IPS DF 4.7 (cell line): ENCODE data around the gene ELFN1.

ENCODE experiments used
- DNase-seq: peaks from one replicate; pipeline ENCODE4 v3.0.0-alpha.2; 2013; ENCODE audit warnings: low spot score; ENCODE audit errors: extremely low read depth

Gene ELFN1

GRCh38 chr7:1669954-1670893 lies at the start of gene ELFN1:
TSS of gene ELFN1 (plus strand) at chr7:1670277. CDS start at chr7:1744597, 74,320 bp downstream.
- no peak for DNase-seq

GRCh38 chr7:1620835-1621234 lies 49.2 kb upstream of the ELFN1 start:
- DNase-seq: no peak

- no peak for DNase-seq
Measured at GRCh38 chr7:1621718-1622117, 48.4 kb upstream of the ELFN1 start.

GRCh38 chr7:1622441-1622840 lies 47.6 kb upstream of the ELFN1 start:
- DNase-seq: no peak

DNA sequence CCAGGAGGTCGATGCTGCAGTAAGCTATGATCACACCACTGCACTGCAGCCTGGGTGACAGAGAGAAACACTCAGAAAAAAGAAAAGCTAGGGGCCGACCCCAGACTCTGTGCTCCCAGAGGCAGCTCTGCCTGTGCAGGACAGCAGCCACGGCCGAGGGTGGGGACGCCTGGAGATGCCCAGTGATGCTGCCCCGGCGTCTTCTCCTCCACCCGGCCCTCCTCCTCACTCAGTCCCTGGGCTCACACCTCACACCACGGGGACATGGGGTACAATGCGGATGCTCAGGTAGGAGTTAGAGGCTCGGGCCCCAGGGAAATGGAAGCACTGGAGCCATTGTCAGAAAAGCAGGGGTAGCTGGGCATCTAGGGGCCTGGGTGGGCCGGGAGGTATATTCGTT lies 46.3 kb upstream of the ELFN1 start:
- DNase-seq: no peak

- DNase-seq: no peak
Measured at GRCh38 chr7:1624999-1625927, 44.8 kb upstream of the ELFN1 start.

DNA sequence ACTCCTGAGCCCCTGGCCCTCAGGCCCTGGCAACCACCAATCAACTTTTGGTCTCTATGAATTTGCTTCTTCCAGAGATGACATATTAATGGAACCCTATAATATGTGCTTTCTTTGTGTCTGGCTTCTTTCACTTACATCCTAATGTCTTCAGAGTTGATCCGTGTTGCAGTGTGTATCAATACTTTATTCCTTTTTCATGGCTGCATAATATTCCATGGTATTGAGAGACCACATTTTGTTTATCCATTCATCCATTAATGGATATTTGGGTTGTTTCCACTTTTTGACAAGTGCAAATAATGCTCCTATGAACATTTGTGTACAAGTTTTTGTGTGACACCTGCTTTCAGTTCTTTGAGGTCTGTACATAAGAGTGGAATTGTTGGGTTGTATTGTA lies 43.3 kb upstream of the ELFN1 start:
- no peak for DNase-seq

DNA sequence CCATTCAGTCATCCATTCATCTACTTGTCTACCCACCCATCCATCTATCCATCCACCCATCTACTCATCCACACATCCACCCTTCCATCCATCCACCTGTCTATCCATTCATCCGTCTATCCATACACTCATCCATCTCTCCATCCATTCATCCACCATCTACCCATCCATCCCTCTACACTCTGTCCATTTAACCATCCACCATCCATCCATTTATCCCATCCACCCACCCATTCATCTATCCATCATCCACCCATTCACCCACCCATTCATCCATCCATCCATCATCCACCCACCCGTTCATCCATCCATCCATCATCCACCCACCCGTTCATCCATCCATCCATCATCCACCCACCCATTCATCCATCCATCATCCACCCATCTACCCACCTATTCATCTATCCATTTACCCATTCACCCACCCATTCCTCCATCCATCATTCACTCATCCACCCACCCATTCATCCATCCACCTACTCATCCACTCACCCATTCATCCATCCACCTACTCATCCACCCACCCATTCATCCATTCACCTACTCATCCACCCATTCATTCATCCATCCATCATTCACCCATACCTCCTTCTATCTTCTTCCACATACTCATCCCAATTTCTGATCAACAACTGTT lies 39.3 kb upstream of the ELFN1 start:
- DNase-seq: no peak

- DNase-seq: no peak
Measured at GRCh38 chr7:1631678-1632077, 38.4 kb upstream of the ELFN1 start.

DNA sequence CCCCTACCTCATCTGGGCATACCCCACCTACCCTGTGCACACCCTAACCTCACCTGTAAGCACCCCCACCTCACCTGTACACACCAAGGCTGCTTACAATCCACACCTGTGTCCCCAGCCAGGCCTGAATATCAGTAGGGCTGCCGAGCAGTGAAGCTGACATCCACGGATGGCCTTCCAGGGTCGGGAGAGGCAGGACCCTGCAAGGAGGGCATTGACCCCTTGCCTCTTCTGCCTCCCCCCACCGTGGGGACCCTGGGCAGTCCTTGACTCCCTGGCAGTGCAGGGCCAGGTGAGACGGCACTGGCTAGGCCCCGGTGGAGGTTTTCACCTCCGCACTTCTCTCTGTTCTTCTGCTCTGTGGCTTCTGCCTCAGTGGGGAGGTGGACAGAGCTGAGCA lies 37.6 kb upstream of the ELFN1 start:
- DNase-seq: no peak

- no peak for DNase-seq
Measured at GRCh38 chr7:1632916-1633785, 36.9 kb upstream of the ELFN1 start.

DNA sequence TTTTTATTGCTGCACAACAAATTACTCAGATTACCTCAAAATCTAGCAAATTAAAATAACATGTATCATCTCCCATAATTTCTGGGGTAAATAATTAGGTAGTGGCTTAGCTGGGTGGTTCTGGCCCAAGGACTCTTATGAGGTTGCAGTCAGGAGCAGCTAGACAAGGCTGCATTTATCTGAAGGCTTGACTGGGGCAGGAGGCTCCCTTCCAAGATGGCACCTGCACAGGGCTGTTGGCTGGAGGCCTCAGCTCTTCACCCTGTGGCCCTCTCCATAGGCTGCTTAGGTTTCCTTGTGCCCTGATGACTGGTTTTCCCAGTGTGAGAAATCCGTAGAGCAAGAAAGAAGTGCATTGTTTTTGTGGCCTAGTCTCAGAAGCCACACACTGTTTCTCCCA lies 34.7 kb upstream of the ELFN1 start:
- DNase-seq: no peak

- no peak for DNase-seq
Measured at GRCh38 chr7:1637155-1637554, 32.9 kb upstream of the ELFN1 start.

DNA sequence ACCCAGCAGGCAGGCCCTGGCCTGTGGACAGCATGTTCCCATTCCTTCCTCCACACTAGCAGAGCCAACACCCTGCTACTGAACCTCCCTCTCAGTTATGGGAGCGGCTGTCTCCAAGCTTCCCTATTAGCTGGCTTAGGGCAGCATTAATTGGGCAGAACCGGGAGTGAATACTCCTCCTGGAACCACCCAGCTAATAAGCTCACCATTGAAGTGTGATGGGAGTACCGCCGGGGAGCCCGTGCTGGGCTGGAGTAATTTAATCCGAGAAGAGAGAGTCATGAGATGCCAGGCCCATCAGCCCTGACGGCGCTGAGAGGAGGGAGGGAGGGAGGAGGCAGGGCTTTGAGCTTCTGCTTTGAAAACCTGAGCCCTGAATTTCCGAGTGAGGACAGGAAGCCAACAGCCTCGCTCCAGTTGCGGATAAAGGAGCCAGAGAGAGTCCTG lies 31.8 kb upstream of the ELFN1 start:
- peak; percentile 14 for DNase-seq

DNA sequence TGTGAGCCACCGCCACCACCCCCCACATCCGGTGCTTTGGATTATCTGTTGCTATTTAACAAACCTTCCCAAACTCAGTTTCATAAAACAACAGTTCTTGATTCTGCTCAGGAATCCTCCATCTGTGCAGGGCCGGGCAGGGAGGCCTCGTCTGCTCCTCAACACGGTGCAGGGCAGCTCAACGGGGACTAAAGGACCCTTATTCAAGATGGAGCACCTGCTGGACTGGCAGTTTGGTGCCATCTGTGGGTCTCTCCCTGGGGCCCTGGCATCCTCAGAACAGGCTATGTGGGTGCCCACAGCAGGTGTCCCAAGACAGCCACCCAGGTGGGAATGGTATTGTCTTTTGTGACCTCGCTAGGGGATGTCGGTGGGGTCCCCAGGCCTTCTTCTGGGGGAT lies 31.0 kb upstream of the ELFN1 start:
- no peak for DNase-seq

- DNase-seq: no peak
Measured at GRCh38 chr7:1639532-1640175, 30.4 kb upstream of the ELFN1 start.

- DNase-seq: no peak
Measured at GRCh38 chr7:1640376-1641172, 29.5 kb upstream of the ELFN1 start.

GRCh38 chr7:1641173-1641572 lies 28.9 kb upstream of the ELFN1 start:
- DNase-seq: no peak

DNA sequence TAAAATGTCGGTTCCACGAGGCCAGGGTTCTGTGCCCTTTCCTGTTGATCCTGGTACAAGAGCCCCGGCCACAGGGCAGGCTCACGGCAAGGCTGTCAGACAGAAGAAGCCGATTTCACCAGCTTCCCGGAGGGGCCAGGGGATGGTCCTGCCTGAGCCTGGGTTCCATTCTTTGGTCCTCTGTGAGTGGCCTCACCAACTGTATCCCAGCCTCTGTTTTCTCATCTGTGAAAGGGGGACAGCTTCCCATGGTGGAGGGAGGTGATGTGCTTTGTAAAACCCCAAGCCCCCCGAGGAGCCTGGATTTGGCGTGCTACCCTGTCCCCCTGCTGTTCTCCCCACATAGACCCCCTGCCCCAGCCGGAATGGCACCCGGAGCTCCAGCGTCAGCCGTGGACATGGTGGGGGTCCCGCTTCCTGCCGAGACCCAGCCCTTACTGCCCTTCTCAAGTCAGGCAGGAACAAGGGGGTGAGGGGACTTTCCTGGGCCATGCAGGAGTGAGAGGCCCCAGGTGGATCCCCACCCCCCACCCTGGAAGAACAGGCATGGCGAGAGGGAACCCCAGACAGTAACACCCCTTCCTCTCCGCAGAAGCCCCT lies 28.3 kb upstream of the ELFN1 start:
- no peak for DNase-seq
